Right lobe of liver (tissue), 4 donors: ENCODE results near the gene IGF1R.

Experiments used
- POLR2A ChIP-seq: fragments of 450-650 bp; IDR thresholded peaks from one replicate; pipeline ENCODE4 v1.6.1; 2017; ENCODE audit warnings: antibody characterized with exemption, mild to moderate bottlenecking
- TF ChIP-seq, protein P1 (sequence below), 4 donors: fragments of 200-600 bp in 3 of 4; fragments of 450-650 bp in 1 of 4; IDR thresholded peaks; one replicate each; pipeline versions ENCODE4 v1.5.1 to v1.8.0; 2016 to 2022; ENCODE audit warnings: antibody characterized with exemption in 4 of 4, mild to moderate bottlenecking in 2 of 4
- donor health status: DM: no; HTN: no; CAD: no.
- donor health status: DM: no; HTN: no; CAD: no.
- donor health status: DM: no; HTN: yes; CAD: no.

DNA sequence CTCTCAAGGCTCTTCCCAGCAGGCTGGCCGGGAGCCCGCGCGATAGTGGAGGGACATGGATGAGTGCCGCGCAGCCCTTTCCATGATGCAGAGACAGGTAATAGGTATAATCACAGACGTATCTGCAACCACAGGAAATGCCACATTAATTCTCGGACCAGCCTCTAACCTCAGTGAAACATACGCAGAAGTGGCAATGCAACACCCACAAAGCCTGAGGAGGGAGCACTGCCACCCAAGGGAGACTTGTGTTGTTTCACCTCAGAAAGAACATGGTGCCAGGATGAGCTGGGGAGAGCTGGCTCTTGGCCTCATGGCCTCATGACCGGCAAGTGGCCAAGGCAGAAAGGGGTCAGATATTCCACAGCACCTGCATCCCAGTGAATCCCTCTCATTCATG is 320.2 kb downstream of the IGF1R start:
- TF ChIP-seq, protein P1, sequence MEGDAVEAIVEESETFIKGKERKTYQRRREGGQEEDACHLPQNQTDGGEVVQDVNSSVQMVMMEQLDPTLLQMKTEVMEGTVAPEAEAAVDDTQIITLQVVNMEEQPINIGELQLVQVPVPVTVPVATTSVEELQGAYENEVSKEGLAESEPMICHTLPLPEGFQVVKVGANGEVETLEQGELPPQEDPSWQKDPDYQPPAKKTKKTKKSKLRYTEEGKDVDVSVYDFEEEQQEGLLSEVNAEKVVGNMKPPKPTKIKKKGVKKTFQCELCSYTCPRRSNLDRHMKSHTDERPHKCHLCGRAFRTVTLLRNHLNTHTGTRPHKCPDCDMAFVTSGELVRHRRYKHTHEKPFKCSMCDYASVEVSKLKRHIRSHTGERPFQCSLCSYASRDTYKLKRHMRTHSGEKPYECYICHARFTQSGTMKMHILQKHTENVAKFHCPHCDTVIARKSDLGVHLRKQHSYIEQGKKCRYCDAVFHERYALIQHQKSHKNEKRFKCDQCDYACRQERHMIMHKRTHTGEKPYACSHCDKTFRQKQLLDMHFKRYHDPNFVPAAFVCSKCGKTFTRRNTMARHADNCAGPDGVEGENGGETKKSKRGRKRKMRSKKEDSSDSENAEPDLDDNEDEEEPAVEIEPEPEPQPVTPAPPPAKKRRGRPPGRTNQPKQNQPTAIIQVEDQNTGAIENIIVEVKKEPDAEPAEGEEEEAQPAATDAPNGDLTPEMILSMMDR (IDR thresholded peaks at IDR 0.05): no peak
- TF ChIP-seq POLR2A: no peak
